HG03558 (cell line): ENCODE data around the gene PTGDR2.

Experiments used
- ATAC-seq: cut with Tn5 transposase; IDR thresholded peaks from one replicate; pipeline ENCODE4 v1.9.1; 2021; ENCODE audit warnings: moderate number of reproducible peaks; ENCODE audit not compliant: unreplicated experiment; ENCODE audit errors: extremely low read depth

Gene PTGDR2

GRCh38 chr11:60875366-60876167 lies 19.8 kb upstream of the PTGDR2 start:
- ATAC-seq = no peak

DNA sequence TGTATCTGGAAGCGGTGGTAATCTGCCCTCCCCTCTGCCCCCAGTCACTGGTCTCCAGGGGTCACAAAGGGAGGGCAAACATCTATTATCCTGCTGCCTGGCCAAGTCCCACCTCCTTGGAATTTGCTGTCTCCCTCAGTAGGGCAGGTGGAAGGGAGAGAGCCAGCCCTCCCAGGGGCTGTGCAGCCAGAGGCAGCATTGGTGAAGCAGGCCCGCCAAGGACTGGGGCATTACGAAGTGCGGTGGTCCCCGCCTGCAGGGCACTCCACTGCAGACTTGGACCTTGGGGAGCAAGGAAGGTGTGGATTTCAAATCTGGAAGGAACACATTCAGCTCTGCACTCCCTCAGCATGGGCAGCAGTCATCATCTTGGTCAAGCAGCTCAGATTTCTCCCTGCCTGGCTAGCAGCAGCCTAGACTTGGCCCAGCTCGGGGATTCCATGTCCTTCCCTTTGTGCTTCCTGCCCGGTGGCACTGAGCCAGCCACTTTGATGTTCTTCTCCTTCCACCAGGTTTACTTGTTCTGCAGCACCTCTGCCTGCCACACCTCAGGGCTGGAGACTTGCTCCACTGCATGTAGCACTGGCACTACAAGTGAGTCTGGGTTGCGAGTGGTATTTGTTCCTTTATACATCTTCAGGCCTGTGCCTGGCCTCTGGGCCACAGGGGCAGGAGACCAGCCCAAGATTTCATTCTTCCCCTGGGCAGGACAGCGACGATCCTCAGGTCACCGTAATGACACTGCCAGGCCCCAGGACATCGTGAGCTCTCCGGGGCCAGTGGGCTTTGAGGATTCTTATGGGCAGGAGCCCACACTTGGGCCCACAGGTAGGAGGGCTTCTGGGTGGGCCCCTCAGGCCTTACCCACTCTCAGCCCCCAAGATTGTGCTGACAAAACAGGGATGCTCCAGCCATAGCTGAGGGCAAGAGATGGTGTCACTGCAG lies 18.9 kb upstream of the PTGDR2 start:
- ATAC-seq = no peak

DNA sequence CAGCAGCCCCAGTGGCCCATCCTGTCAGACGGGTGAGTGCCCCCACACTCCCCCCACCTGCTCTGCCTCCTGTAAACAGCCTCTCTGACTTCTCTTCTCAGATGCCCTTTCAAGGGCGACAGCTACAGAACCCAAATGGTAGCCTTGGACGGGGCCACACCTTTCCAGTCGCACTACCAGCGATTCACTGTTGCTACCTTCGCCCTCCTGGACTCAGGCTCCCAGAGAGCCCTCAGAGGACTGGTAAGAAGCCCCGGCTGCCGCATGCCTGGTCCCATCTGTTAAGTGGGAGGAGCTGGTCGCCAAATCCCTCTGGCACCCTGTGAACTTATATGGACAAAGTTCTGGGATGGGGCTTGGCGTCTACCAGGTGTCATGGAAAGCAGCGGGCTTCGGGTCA lies 17.8 kb upstream of the PTGDR2 start:
- ATAC-seq = no peak

GRCh38 chr11:60872961-60873524 lies 17.3 kb upstream of the PTGDR2 start:
- no peak for ATAC-seq

GRCh38 chr11:60872124-60872960 lies 16.6 kb upstream of the PTGDR2 start:
- ATAC-seq = no peak

DNA sequence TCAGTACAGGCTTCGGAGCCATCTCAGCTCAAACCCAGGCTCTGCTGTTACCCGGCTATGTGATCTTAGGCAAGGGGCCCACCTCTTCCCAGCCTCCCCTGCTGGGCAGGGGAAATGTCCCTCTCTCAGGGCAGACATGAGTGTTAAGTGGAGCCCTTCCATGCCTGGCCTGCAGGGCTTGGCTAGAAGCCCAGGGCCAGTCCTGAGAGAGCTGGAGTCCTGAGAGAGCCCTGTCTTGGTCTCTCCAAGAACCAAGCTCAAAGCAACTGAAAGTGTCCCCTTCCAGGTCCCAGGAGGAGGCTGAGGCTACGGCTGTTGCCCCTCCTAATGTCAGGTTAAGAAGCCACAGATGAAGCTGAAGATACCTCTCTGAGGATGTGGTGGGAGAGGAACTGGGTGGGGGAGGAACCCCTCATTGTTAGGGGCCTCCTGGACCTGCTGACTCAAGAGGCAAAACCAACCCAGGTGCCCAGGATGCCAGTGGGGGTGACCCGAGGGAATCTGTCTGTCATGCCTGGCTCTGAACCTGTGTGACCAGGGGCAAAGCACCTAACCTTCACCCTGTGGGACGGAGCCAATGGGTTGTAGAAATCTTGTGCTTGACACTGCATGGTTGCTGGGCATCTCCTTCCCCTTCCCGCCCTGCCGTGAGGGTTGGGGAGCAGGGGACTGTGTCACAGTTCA lies 15.8 kb upstream of the PTGDR2 start:
- no peak for ATAC-seq

GRCh38 chr11:60870733-60871377 lies 15.1 kb upstream of the PTGDR2 start:
- no peak for ATAC-seq

DNA sequence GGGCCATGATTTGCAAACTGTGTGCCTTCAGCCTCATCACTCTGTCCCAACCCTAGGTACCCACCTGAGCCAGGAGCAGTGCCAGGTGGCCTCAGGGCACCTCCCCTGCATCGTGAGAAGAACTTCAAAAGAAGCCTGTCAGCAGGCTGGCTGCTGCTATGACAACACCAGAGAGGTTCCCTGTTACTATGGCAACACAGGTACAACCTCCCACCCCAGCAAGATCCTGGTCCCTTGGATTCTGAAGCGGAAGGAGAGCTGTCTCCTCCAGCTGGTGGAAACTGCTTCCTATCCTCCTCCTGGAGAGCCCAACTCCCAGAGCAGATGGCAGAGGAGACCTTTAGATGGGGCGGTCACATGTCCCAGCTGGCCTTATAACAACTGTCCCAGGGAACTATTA lies 14.5 kb upstream of the PTGDR2 start:
- no peak for ATAC-seq

GRCh38 chr11:60869451-60869825 lies 13.7 kb upstream of the PTGDR2 start:
- no peak for ATAC-seq

DNA sequence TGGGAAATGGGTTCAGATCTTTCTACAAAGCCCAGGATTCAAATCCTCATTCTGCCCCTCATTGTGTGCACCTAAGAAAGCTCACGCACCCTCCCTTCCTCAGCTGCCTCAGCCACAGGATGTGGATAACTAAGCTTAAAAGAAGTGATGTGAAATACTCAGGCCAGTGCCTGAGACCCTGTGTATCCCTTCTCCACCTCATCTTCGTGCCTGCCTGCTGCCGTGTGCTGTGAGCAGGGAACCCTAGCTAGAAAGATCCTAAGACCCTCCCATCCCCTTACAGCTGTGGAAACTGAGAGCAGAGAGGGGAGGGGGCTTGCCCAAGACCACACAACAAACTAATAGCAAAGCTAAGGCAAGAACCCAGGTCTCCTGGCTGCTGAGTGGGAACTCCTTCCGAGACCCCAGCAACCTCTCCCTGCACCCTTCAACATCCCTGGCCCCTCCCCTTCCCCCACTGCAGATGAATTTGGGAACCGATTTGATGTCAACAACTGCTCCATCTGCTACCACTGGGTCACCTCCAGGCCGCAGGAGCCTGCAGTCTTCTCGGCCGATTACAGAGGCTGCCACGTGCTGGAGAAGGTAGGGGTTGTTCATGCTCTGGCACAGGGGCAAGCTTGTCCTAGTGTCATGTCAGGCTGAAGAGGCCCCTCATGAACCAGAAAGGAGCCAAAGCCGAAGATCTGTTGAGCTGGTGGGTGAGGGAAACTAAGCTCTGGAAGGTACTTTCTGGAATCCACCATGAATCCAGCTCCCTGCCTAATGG lies 13.1 kb upstream of the PTGDR2 start:
- no peak for ATAC-seq

DNA sequence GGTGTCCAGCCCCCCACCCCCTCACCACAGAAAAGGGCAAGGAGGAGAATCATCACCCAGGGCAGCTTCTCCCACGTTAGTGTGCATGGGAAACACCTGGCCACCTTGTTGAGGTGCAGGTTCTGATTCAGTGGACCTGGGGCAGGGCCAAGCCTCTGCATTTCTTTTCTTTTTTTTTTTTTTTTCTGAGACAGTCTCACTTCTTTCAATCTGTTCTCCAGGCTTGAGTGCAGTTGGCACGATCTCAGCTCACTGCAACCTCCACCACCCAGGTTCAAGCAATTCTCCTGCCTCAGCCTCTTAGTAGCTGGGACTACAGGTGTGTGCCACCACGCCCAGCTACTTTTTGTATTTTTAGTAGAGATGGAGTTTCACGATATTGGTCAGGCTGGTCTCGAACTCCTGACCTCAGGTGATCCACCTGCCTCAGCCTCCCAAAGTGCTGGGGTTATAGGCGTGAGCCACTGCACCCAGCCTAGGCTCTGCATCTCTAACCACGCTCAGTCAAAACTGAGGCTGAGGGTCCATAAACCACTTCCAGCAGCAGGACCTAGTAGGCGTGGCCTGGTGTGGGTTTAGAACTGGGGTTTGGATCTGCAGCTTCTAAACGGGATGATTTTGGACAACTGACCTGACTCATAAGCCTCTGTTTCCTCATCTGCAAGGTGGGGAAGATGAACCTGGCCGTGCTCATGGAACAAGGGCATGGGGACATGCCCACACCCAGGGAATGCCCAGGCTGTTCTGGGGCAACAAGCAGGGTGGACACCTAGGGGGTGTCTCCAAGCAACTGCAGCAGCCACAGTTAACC lies 12.3 kb upstream of the PTGDR2 start:
- ATAC-seq = no peak

- ATAC-seq = no peak
Measured at GRCh38 chr11:60866911-60867870, 11.4 kb upstream of the PTGDR2 start, which contains the start of gene ZP1. Gene ZP1, plus strand, starts transcription at chr11:60867542. Its CDS starts 20 bp downstream, at chr11:60867562.

DNA sequence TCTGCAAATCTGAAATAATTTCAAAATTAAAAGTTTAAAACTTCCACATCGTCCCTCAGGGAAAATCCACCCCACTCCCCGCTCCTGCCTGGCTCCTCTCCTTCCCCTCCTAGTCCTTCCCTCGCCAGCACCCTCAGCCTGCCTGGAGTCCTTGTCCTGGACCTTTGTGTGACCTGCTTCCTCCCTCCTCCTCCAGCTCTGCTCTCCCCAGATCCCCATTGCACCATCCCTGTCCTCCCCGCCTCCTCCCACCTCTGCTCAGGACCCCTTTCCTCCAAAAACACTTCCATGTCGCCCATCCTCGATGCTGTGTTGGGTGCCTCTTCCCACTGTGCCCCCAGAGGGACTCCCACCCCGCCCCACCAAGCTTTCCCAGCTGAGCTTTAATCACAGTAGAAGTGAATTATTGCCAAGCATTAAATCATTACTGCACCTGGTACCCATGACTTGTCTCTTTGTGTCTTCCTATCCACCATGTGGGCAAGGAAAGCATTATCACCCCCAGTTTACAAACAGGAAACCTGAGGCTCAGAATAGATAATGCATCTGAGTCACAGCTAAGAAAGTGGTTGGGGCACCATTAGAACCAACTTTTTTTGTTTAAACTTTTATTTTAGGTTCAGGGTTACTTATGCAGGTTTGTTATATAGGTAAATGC lies 9.2 kb upstream of the PTGDR2 start:
- ATAC-seq = no peak

DNA sequence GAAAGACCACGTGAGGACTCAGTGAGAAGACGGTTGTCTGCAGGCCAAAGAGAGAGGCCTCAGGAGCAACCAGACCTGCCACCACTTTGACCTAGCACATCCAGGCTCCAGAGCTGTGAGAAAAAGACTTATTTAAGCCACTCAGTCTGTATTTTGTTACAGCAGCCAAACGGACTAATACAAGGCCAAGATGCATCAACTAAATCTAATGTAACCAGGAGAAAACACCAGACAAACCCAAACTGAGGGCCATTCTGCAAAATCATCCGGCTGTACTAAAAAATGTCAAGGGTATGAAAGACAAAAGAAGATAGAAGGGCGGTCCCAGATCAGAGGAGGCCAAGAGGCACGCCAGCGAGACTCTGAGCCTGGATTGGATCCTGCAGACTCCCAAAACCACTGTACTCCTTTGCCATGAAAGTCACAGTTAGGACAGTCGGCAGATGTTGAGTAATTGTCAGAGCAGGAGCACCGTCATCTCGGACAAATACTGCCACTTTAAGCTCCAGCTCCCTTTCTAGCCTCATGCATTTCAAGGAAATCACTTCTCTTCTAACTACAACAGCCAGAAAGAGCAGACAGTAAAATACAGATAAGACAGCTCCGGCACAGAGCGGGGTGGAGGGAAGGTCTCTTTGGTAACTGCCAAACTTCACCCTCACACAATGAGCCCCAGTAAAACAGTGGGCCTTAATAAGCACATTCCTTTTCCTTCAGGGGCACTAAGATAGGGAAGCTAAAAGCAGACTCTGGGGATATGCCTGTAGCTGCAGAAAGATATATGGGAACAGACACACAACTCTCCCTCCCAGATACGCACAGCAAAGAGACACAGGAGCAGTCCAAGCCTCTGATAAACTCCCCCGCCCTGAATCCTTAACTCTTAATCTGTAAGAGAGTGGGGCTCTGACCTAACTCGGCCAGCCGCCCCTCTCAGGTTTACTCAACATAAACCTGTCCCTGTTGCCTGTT lies 8.1 kb upstream of the PTGDR2 start:
- ATAC-seq = no peak

GRCh38 chr11:60862171-60862570 lies 6.4 kb upstream of the PTGDR2 start:
- no peak for ATAC-seq
